GM21390 (cell line): ENCODE measurements around the gene NPHP4.
"Not testable (repeated sequence)": the region's sequence is repeated elsewhere in the genome, so short reads cannot be mapped to it uniquely, and the experiment has no call there.

Experiments used
- ATAC-seq: cut with Tn5 transposase; IDR thresholded peaks from one replicate; pipeline ENCODE4 v1.9.1; 2021; ENCODE audit not compliant: unreplicated experiment

NPHP4 gene

GRCh38 chr1:6024376-6024775 lies 32.2 kb upstream of the NPHP4 start:
- ATAC-seq = no peak

DNA sequence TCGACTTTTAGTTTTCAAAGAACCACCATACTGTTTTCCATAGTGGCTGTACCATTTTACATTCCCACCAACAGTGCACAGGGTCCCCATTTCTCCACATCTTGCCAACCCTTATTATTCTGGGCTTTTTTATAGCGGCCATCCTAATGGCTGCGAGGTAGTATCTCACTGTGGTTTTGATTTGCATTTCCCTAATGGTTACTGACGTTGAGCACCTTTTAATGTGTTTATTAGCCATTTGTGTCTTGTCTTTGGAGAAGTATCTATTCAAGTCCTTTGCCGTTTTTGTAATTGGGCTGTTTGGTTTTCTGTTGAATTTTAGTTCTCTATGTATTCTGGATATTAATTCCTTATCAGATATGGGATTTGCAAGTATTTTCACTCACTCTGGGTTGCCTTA lies 31.1 kb upstream of the NPHP4 start:
- ATAC-seq = no peak

DNA sequence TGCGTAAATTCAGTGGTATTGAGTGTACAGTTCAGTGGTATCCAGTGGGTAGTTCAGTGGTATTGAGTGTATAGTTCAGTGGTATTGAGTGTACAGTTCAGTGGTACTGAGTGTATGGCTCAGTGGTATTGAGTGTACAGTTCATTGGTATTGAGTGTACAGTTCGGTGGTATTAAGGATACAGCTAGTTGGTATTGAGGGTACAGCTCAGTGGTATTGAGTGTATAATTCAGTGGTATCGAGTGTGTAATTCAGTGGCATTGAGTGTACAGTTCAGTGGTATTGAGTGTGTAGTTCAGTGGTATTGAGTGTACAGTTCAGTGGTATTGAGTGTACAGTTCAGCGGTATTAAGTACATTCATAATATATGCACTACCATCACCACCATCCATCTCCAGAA lies 30.0 kb upstream of the NPHP4 start:
- no peak for ATAC-seq

GRCh38 chr1:6019166-6019845 lies 27.1 kb upstream of the NPHP4 start:
- no peak for ATAC-seq

DNA sequence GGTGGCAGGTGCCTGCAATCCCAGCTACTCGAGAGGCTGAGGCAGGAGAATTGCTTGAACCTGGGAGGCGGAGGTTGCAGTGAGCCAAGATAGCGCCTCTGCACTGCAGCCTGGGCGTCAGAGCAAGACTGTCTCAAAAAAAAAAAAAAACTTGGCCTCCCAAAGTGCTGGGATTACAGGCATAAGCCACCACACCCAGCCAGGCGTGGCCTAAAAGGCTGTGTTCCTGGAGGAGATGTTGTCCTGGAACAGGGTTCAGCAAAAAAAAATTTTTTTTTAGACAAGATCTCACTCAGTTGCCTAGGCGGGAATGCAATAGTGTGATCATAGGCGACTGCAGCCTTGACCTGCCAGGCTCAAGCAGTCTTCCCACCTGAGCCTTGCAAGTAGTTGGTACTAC lies 25.4 kb upstream of the NPHP4 start:
- ATAC-seq = not testable (repeated sequence)

DNA sequence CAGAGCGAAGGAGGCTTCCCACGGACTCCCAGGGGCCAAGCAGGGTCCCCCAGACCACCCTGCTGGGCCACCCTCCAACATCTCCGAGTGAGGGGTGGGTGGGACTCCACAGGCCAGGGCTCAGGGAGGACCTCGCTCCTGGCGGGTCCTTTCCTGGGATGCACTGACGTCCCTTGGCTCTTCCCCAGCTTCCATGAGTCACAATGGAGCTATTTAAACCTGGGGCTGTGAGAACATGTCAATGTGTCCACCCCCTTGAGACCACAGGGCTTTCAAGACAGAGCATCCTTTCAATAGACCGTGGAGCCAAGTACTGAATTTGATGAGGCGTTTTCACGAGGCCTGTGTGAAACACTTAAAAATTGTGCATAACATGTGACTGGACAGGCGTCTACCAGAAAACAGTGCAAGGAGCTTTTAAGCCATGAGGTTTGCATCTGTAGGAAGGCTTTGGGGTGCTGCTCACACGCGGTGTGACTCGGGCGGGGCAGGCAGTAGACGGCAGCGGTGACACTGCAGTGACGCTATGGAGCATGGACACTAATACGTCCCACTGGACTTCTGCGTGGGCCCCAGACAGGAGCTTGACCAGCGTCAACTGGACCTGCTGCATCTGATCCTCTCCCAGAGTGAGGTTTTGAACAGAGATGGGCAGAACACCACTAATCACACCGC lies 24.1 kb upstream of the NPHP4 start:
- ATAC-seq = no peak

DNA sequence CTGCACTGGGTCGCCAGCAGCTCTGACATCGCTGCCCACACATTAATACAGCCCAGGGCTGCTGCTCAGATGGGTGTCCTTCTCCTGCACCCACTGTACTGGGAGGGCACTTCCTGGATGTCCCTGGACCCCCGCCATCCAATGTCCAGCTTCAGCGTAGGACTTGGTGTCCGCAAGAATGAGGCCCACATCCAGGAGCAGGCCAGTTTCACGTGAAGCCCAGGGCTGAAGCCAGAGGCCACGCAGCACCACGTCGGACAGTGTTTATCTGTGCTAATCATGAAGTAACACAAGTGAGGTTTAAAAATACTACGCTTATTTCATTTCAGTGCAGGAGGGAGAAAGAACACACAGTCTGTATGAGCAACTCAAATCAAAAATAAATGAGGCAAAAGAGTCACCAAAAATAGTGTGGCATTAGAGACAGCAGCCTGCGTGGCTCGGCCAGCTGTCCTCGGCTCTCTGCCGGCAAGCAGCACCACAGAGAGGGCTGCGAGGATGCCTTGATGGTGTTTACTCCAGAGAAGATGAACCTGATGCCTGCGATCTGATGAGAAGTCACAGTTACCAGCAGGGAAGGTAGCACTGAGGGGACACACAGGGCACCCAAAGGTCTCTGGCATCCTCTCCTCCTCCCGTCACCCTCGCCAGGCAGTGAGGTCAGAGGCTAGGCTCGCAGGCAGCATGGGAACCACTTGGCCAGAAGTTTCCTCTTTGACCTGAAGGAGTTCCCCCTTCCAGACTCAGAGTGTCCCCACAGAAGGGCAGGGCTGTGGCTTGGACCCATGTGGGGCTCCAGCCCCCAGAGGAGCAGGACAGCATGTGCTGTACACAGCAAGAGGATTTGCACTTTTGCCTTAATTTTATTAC lies 22.1 kb upstream of the NPHP4 start:
- ATAC-seq = no peak

- ATAC-seq = no peak
Measured at GRCh38 chr1:6013491-6013890, 21.3 kb upstream of the NPHP4 start.

GRCh38 chr1:6012529-6013318 lies 20.5 kb upstream of the NPHP4 start:
- ATAC-seq = no peak

DNA sequence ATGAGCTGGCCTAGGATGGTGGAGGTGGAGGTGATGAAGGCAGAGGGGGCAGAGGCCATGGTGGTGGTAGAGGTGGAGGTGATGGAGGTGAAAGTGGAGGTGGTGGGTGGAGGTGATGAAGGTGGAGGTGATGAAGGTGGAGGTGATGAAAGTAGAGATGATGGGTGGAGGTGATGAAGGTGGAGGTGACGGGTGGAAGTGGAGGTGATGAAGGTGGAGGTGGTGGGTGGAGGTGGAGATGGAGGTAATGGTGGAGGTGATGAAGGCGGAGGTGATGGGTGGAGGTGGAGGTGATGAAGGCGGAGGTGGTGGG lies 19.7 kb upstream of the NPHP4 start:
- ATAC-seq = no peak

DNA sequence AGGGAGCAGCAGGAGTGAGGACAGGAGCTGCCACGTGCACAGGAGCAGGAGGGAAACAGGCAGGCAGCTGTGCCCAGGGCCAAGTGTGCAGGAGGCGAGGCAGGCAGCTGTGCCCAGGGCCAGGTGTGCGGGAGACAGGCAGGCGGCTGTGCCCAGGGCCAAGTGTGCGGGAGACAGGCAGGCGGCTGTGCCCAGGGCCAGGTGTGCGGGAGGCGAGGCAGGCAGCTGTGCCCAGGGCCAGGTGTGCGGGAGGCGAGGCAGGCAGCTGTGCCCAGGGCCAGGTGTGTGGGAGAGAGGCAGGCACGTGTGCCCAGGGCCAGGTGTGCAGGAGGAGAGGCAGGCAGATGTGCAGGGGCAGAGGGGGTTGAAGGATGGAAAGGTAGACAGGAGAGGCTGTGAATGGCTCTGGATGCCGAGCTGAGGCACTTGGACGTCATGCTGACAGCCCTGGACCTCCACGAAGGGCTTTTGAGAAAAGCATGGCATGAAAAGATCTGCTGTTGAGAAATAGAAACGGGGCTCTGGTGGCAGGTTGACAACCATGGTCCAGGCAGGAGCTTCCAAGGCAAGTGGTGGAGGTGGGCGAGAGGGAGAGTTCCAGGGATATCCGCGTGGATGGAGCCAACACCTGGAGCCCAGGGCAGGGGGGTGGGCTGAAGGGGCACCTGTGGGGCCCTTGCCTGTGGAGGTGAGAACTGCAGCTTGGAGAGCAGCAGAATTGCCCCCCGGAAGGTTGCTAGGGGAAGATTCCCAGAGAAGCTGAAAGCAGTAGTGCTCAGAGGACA lies 19.1 kb upstream of the NPHP4 start:
- ATAC-seq = no peak

GRCh38 chr1:6010554-6010953 lies 18.3 kb upstream of the NPHP4 start:
- ATAC-seq = no peak

DNA sequence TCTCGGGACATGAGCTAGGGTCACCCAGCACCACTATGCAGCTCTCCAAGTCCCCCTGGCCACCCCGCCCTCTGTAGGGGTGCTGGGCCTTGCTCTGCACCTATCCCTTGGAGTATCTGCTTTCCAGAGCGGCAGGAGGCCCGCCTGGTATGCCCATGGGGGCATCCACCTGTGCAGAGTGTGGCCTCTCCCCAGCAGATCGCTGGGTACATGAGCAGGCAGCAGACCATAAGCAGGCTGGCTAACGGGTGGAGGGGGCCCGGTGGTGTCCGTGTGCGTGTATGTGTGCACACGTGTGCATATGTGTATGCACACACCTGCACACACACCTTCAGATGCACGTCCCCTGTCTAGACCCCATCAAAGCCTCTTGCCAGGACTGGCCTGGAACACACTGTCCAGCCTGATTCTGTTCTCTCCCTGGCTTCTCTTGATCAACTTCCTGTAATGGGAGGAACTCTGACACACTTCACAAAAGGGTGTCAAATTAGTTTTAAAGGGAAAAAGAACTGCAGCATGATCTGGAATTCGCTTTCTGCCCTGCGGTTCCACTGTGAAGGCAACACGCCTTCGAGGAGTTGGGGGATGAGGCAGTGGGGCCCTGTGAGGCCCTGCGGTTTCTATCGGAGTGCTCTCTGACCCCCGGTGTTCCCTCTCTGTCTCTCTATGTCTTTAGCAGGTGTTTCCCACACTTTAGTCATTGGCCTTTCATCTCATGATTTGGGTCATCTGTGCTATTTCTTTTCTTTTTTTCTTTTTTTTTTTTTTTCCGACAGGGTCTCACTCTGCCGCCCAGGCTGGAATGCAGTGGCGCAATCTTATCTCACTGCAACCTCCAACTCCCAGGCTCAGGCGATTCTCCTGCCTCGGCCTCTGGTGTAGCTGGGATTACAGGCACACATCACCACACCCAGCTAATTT lies 17.2 kb upstream of the NPHP4 start:
- ATAC-seq = no peak

DNA sequence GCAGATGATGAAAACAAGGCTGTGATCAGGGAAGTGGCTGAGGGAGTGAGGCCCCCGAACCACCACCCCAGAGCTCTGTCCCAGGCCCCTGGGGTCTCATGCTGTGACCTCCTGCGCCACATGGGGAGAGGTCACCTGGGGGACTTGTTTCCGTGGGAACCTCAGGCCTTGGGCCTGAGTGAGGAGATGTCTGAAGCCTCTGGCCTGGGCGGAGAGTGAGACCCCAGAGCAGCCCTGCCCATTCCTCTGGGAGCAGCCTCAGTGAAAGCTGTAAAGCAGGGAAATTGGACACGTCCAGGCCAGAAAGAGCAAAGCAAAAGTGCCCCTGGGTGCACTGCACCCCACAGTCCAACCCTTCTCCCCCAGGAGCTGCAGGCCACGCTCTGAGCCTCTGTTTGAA lies 16.5 kb upstream of the NPHP4 start:
- no peak for ATAC-seq

GRCh38 chr1:6008084-6008415 lies 15.8 kb upstream of the NPHP4 start:
- ATAC-seq = no peak

DNA sequence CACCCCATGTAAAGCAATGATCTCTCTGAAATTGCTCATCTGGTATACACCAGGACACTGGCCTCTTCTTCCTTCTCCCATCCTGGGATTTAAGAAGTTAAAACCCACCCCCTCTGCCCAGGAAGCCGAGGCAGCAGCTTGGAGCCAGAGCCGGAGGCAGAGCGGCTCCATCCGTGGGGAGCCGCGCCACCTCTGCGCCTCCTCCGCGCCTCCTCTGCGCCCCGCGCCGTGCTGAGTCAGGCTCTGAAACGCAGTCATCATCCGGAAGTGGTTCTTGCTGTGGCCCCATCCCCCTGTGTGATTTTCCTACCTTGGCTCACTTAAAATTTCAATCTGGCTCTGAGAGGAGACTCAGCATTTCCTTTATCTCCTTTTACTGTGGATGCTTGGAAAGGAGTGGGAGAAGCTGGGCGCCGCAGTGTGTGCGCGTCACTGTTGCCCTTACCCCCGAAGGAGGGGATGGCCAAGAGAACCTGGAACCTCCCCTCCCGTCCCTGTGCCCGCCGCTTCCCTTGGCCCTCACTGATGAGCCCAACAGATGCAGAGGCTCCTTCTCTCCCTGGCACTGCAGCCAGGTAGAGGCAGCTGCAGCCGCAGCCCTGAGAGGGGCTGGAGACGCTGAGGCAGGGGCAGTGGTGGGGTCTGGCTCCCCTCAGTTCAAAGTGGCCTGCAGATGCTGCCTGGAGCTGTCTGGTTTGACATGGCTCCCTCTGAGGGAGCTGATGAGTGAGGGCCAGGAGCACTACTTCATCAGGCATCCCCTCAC lies 15.3 kb upstream of the NPHP4 start:
- ATAC-seq = no peak

DNA sequence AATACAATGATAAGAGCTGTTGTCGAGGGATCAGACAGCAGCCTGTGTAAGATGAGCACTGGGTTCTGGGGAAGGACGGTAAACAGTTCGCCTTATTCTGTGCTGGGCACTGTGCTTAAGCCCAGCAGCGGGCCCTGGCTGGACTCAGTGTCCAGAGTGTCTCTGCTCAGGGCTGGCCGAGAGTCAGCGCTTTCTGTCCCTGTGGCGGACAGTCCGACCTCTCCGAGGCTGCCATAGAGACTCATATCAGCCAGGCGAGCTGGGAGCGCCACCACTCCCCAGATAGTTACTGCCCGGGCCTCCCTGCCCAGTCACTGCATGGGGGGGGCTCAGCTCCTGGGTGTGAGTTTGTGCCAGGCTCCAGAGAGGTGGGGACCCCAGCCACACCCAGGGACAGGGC lies 14.7 kb upstream of the NPHP4 start:
- ATAC-seq = no peak

GRCh38 chr1:6005276-6005917 lies 13.2 kb upstream of the NPHP4 start:
- no peak for ATAC-seq
